HTERT RPE-1 (cell line): ENCODE data around the gene BMERB1.
"Not testable (repeated sequence)": the region's sequence is repeated elsewhere in the genome, so short reads cannot be mapped to it uniquely, and the experiment has no call there.

Source experiments
- in situ Hi-C: fragments of 300-500 bp; cut with MboI; formaldehyde crosslinking; loops from 4 replicates; pipeline ENCODE4 v1.14.3; 2020; ENCODE audit warnings: low sequenced_read_pairs

The BMERB1 gene

GRCh38 chr16:15422222-15422621, 12.2 kb upstream of the BMERB1 start:
- in situ Hi-C loops = no loop called here

- in situ Hi-C loops = no loop called here
These were observed 8.5 kb upstream of the BMERB1 start for GRCh38 chr16:15425861-15426260.

GRCh38 chr16:15426796-15427195, 7.6 kb upstream of the BMERB1 start:
- in situ Hi-C loops = no loop called here

DNA sequence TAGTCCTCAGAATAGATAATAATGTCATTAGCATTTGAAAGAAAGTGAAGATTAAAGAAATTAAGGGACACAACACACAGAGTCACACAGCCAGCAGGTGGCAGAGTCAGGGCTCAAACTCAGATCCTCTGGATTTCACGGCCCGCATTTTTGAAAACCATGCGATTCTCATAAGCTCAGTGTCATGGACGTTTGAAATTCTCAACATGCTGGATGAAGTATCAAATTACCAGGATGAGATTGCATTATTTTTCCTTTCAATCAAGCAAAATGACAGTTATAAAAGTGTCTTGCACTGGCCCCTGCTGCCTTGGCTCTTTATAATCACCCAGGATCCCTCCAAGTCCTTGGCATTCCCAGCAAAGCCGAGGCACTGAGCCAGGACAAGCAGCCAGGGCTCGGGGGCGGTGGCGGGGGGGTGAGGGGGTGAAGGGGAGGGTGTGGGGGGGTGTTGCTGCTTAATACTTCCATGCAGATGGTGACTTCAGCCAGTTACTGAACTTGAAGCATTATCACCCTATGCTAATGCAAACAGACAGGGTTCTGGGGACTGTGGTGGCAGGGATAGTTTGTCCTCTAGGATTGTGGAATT, 6.6 kb upstream of the BMERB1 start:
- in situ Hi-C loops = no loop called here

GRCh38 chr16:15430884-15431283, 3.5 kb upstream of the BMERB1 start:
- in situ Hi-C loops = not testable (repeated sequence)

DNA sequence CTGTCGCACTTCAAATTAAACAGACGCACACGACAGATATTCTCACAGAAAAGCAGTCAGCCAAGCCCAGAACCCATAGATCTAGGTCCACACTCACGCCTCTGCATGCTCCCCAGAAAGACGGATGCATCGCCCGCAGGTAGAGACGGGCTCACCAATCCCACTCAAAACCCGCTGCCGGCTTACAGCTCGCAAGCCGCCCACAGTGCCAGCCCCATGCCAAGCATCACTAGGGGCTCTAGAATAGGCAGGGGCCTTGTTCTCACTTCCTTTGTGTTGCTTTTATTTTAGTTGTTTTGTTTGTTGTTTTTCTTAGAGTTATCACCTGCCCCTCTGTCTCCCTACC, 336 bp upstream of the BMERB1 start:
- in situ Hi-C loops = no loop called here

DNA sequence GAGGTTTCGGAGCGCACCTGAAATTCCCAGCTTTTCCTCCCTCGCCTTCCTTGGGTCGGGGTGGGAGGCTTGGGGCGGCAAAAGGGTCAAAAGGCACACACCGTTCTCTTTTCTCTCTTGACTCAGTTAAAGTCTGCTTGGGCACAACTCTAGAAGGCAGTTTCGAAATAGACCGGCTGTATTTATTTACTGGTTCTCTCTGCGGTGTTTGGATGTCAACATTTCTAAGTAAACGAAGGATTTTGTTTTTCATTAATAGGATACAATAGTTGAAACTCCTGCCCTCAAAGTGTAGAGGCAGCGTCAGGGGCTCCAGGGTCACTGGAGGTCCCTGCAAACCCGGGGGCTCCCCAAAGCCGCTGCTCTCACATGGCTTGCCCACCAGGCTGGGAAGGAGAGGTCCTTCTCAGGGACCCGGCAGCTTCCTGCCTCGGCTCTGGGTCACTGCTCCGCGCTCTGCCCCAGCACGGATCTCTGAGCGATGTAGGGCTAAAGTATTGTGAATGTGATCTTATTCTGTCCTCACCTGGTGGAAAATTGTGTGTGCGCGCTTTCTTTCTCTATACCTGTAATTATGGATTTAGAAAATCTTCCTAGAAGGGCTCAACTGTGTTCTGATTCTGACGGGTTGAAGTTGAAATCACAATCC, 952 bp downstream of the BMERB1 start:
- in situ Hi-C loops = no loop called here

- in situ Hi-C loops = no loop called here
These were observed 4.7 kb downstream of the BMERB1 start for GRCh38 chr16:15439102-15439501.

DNA sequence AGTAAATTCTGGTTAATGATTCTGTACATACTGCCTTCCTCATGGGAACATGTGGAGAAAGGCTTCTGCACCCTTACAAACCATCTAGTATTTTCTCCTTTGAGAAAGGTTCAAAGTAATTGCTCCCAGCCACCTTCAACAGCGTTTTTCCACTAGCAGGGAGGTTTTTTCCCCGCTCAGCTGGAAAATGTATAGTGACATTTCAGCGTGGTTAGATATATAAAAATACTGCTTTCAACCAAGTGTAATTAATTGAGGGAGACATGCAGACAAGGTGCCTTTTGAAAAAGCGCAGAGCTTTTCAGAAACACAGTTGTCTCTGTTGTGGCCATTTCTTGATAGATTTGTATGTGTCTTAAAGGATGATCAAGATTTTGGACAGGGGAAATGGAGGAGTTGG, 5.1 kb downstream of the BMERB1 start:
- in situ Hi-C loops = no loop called here

DNA sequence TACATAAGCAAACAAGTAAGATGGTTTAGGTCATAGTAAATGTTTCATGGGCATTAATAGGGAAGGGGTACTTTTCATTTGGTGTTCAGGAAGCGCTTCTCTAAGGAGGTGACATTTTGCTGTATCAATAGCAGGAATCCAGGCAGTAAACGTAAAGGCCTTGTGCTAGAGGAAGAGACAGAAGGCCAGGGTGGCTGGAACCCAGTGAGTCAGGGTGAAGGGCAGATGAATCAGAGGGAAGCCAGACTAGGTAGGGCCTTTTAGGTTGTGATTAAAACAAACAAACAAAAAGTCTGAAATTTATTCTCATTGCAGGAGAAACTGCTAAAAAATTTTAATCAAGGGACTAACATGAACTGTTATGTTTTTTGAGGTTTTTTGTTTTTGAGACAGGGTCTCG, 6.5 kb downstream of the BMERB1 start:
- in situ Hi-C loops = no loop called here

GRCh38 chr16:15442140-15442539, 7.8 kb downstream of the BMERB1 start:
- in situ Hi-C loops = not testable (repeated sequence)

- in situ Hi-C loops = no loop called here
These were observed 9.4 kb downstream of the BMERB1 start for GRCh38 chr16:15443753-15444152.

GRCh38 chr16:15444264-15444663, 9.9 kb downstream of the BMERB1 start:
- in situ Hi-C loops = no loop called here

DNA sequence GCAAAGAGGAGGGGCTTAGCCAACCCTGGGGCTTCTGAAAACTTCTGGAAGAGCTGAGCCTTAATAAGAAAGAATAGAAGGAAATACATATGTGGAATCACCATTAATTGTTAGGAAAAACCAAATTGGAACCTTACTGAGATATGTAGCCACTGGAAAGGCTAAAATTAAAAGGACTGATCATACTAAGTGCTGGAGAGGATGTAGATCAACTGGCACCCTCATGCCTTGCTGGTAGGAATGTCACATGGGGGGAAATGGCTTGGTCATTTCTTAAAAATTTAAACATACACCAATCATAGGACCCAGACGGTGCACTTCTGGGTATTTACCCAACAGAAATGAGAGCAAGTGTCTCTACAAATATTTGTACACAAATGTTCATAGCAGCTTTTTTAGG, 11.1 kb downstream of the BMERB1 start:
- in situ Hi-C loops = no loop called here

DNA sequence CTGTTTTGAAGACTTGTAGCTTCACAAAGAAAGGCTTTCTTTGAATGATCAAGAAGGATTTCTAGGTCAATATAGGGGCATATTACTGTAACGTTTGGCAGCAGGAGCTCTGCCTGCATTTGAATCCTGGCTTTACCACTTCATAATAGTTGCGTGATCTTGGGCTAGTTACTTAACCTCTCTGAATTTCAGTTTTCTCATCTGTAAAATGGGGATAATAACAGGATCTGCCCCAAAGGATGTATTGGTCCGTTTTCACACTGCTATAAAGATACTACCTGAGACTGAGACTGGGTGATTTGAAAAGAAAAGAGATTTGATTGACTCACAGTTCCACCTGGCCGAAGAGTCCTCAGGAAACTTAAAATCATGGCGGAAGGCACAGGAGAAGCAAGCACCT, 12.5 kb downstream of the BMERB1 start:
- in situ Hi-C loops = no loop called here

DNA sequence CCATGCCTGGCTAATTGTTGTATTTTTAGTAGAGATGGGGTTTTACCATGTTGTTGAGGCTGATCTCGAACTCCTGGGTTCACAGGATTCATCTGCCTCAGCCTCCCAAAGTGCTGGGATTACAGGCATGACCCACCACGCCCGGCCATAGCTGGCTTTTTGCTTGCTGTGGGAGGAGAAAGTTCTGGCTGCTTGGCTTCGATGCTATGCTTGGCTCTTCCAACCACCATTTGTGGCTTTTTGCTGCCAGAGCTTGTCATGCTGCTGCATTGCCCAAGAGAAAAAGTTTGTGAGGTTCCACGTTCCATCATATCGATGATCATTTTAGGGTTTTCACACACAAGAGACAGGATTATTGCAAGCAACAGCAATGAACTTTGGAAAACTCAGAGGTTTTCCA, 16.2 kb downstream of the BMERB1 start:
- in situ Hi-C loops = no loop called here

DNA sequence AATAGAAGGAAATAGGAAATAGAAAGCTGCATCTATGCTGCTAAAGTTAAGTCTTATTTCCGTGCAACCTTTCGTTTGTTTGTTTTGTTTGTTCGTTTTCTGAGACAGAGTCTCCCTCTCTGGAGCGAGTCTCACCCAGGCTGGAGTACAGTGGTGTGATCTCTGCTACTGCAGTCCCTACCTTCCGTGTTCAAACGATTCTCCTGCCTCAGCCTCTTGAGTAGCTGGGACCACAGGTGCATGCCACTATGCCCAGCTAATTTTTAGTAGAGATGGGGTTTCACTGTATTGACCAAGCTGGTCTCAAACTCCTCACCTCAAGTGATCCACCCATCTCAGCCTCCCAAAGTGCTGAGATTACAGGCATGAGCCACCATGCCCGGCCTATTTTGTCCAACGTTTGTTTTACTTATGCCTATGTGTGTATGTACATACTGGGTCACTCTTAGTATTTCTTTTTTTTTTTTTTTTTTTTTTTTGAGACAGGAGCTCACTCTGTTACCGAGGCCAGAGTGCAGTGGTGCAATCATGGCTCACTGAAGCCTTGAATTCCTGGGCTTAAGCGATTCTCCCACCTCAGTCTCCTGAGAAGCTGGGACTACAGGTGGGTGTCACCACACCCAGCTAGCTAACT, 16.8 kb downstream of the BMERB1 start:
- in situ Hi-C loops = no loop called here

DNA sequence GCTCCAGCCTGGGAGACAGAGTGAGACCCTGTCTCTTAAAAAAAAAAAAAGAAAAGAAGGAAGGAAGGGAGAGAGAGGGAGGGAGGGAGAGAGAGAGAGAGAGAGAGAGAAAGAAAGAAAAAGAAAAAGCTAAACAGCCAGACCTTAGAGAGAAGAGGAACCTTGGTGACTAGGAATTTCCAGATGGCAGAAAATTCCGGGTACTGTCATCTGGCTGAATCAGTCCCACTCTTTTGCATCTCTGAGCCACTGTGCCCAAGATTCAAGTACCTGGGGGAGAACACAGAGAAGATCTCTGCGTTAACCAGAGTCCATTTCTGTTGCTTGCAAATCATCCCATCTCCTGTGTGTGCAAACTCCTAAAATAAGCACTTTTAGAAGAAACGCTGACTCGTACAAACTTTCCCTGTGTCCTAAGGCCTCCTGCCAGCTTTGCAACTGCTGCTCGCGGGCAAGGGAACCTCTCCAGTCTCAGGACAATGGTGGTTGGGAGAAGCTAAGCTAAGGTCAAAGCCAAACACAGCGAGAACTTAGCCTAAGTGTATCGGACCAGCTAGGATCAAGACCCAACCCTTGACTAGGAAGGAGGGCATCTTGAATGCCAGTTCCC, 18.0 kb downstream of the BMERB1 start:
- in situ Hi-C loops = no loop called here

- in situ Hi-C loops = not testable (repeated sequence)
These were observed 18.9 kb downstream of the BMERB1 start for GRCh38 chr16:15453296-15453695.

GRCh38 chr16:15454933-15455332, 20.5 kb downstream of the BMERB1 start:
- in situ Hi-C loops = not testable (repeated sequence)

- in situ Hi-C loops = no loop called here
These were observed 23.0 kb downstream of the BMERB1 start for GRCh38 chr16:15457400-15457799.

DNA sequence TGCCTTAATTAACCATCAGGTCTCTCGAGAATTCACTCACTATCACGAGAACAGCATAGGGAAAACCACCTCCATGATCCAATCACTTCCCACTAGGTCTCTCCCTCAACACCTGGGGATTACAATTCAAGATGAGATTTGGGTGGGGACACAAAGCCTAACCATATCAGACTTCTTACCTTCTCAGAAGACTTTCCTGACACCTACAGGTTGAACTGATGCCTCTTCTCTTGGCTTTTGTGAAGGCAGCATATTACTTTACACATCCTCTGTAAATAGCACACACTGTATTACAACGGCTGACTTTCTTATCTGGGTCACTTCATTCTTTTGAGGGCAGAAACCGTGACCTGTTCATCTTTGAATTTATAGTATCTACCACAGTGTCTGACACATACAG, 23.6 kb downstream of the BMERB1 start:
- in situ Hi-C loops = no loop called here
